ENCODE data around the gene KLF3. TPM values are rescaled to one million over a fixed set of nuclear protein-coding genes. Genes with fewer than 3 reads are reported as not detected.

Gene KLF3
- total and polyA plus RNA-seq, 2 donors from 2014 or later: 9.3 to 87.7 TPM

- FAIRE-seq (no peak), DNase-seq (no peak)
- no peaks in the 10 kb centered on the region for H3K4me1 ChIP-seq (ENCODE audit: control insufficient read depth in 2 of 3, insufficient read depth in 2 of 3, low read depth in 1 of 3, low read length in 3 of 3)
- intact Hi-C loops (cut with DNase I): no loop called here
- H3K9me3 ChIP-seq (ENCODE audit: control insufficient read depth in 2 of 3, insufficient read depth in 1 of 3, low read length in 3 of 3): no peaks in the 10 kb centered on the region
- H3K27me3 ChIP-seq (ENCODE audit: control insufficient read depth, insufficient read depth, low read length): no peaks in the 10 kb centered on the region
- TF ChIP-seq CTCF (IDR thresholded peaks at IDR 0.05; ENCODE audit: borderline replicate concordance, extremely low read depth, insufficient read depth): no peak
- H3K4me3 ChIP-seq (ENCODE audit: low read length in 3 of 3): no peak overlapping the region
- no peaks in the 10 kb centered on the region for H3K36me3 ChIP-seq (ENCODE audit: control insufficient read depth in 2 of 3, insufficient read depth in 3 of 3, low read length in 3 of 3)
- no peak overlapping the region for H3K27ac ChIP-seq (ENCODE audit: low read depth in 2 of 2, low read length in 2 of 2)
- no peak overlapping the region for H3K9ac ChIP-seq (ENCODE audit: low read length in 3 of 3)
Observed at GRCh38 chr4:38644201-38644600, 19.8 kb upstream of the KLF3 start.

- Histone ChIP-seq H3K4me1 (ENCODE audit: control insufficient read depth in 2 of 3, insufficient read depth in 2 of 3, low read depth in 1 of 3, low read length in 3 of 3) (no peaks in the 10 kb centered on the region), H3K27ac (ENCODE audit: low read depth in 2 of 2, low read length in 2 of 2) (no peak overlapping the region), H3K36me3 (ENCODE audit: control insufficient read depth in 2 of 3, insufficient read depth in 3 of 3, low read length in 3 of 3) (no peaks in the 10 kb centered on the region), H3K9me3 (ENCODE audit: control insufficient read depth in 2 of 3, insufficient read depth in 1 of 3, low read length in 3 of 3) (no peaks in the 10 kb centered on the region), H3K9ac (ENCODE audit: low read length in 3 of 3) (no peak overlapping the region), H3K27me3 (ENCODE audit: control insufficient read depth, insufficient read depth, low read length) (no peaks in the 10 kb centered on the region), H3K4me3 (ENCODE audit: low read length in 3 of 3) (no peak overlapping the region)
- no peak for TF ChIP-seq CTCF (IDR thresholded peaks at IDR 0.05; ENCODE audit: borderline replicate concordance, extremely low read depth, insufficient read depth)
- FAIRE-seq (peak; percentile 47), DNase-seq (no peak)
- intact Hi-C loops (cut with DNase I): no loop called here
Observed at GRCh38 chr4:38647101-38647819, 16.7 kb upstream of the KLF3 start.

GRCh38 chr4:38650133-38650532 lies 13.9 kb upstream of the KLF3 start:
- Histone ChIP-seq H3K9me3 (ENCODE audit: control insufficient read depth in 2 of 3, insufficient read depth in 1 of 3, low read length in 3 of 3) (no peaks in the 10 kb centered on the region), H3K4me1 (ENCODE audit: control insufficient read depth in 2 of 3, insufficient read depth in 2 of 3, low read depth in 1 of 3, low read length in 3 of 3) (no peaks in the 10 kb centered on the region), H3K4me3 (ENCODE audit: low read length in 3 of 3) (no peak overlapping the region), H3K9ac (ENCODE audit: low read length in 3 of 3) (no peak overlapping the region), H3K36me3 (ENCODE audit: control insufficient read depth in 2 of 3, insufficient read depth in 3 of 3, low read length in 3 of 3) (no peaks in the 10 kb centered on the region), H3K27me3 (ENCODE audit: control insufficient read depth, insufficient read depth, low read length) (no peaks in the 10 kb centered on the region), H3K27ac (ENCODE audit: low read depth in 2 of 2, low read length in 2 of 2) (no peak overlapping the region)
- intact Hi-C loops (cut with DNase I): no loop called here
- FAIRE-seq (no peak), DNase-seq (no peak)
- TF ChIP-seq CTCF (IDR thresholded peaks at IDR 0.05; ENCODE audit: borderline replicate concordance, extremely low read depth, insufficient read depth): no peak

- FAIRE-seq: no peak
- intact Hi-C loops (cut with DNase I): no loop called here
- DNase-seq: no peak
Observed at GRCh38 chr4:38654273-38654672, 9.7 kb upstream of the KLF3 start.

More at GRCh38 chr4:38654273-38654672, 9.7 kb upstream of the KLF3 start:
- Histone ChIP-seq H3K4me1 (ENCODE audit: control insufficient read depth in 2 of 3, insufficient read depth in 2 of 3, low read depth in 1 of 3, low read length in 3 of 3) (no peaks in the 10 kb centered on the region), H3K9ac (ENCODE audit: low read length in 3 of 3) (no peak overlapping the region), H3K36me3 (ENCODE audit: control insufficient read depth in 2 of 3, insufficient read depth in 3 of 3, low read length in 3 of 3) (no peaks in the 10 kb centered on the region), H3K4me3 (ENCODE audit: low read length in 3 of 3) (no peak overlapping the region), H3K9me3 (ENCODE audit: control insufficient read depth in 2 of 3, insufficient read depth in 1 of 3, low read length in 3 of 3) (no peaks in the 10 kb centered on the region), H3K27me3 (ENCODE audit: control insufficient read depth, insufficient read depth, low read length) (no peaks in the 10 kb centered on the region), H3K27ac (ENCODE audit: low read depth in 2 of 2, low read length in 2 of 2) (no peak overlapping the region)
- no peak for TF ChIP-seq CTCF (IDR thresholded peaks at IDR 0.05; ENCODE audit: borderline replicate concordance, extremely low read depth, insufficient read depth)

All from kidney (tissue), 14 donors.